Upper lobe of left lung (tissue), 6 donors: ENCODE results near the gene CIT. TPM values are rescaled to one million over a fixed set of nuclear protein-coding genes. Genes with fewer than 3 reads are reported as not detected.

ENCODE experiments used
- ATAC-seq, 2 donors: fragments of 200-7000 bp; cut with Tn5 transposase; one replicate each; pipeline ENCODE4 v1.9.1; 2022; ENCODE audit warnings: mild to moderate bottlenecking in 2 of 2, moderate library complexity in 2 of 2; ENCODE audit not compliant: low FRiP score in 2 of 2
- DNase-seq, 2 donors: peaks; one replicate each; pipeline ENCODE4 v3.0.0-alpha.2; 2019 to 2020
- H3K27ac ChIP-seq, 4 donors: fragments of 200-600 bp; sonication (generic); one replicate each; pipeline ENCODE4 v1.5.1; 2016 to 2019
- H3K27me3 ChIP-seq, 4 donors: fragments of 200-600 bp; sonication (generic); one replicate each; pipeline ENCODE4 v1.5.1; 2017 to 2019
- H3K36me3 ChIP-seq, 4 donors: fragments of 200-600 bp; sonication (generic); one replicate each; pipeline ENCODE4 v1.5.1; 2016 to 2019
- H3K4me1 ChIP-seq, 4 donors: fragments of 200-600 bp; sonication (generic); one replicate each; pipeline ENCODE4 v1.5.1; 2018 to 2019
- H3K4me3 ChIP-seq, 4 donors: fragments of 200-600 bp; sonication (generic); one replicate each; pipeline ENCODE4 v1.5.1; 2017 to 2019; ENCODE audit warnings: mild to moderate bottlenecking in 2 of 4, moderate library complexity in 1 of 4
- H3K9me3 ChIP-seq, 4 donors: fragments of 200-600 bp; sonication (generic); one replicate each; pipeline ENCODE4 v1.5.1; 2018 to 2019
- CTCF ChIP-seq, 6 experiments: fragments of 450-650 bp in 4 of 6; fragments of 200-600 bp in 2 of 6; sonication (generic) in 2 of 6; IDR thresholded peaks; one replicate each; pipeline ENCODE4 v1.5.1; 2016 to 2019; ENCODE audit warnings: antibody characterized with exemption in 6 of 6
- EP300 ChIP-seq, 4 donors: sonication (generic); formaldehyde crosslinking; IDR thresholded peaks; one replicate each; pipeline ENCODE4 v1.5.1; 2017; ENCODE audit warnings: antibody characterized with exemption in 4 of 4, control low read depth in 2 of 4
- POLR2A ChIP-seq, 4 donors: fragments of 450-650 bp; IDR thresholded peaks; one replicate each; pipeline ENCODE4 v1.5.1; 2016 to 2017; ENCODE audit warnings: antibody characterized with exemption in 4 of 4, mild to moderate bottlenecking in 2 of 4
- POLR2AphosphoS5 ChIP-seq, 2 donors: sonication (generic); formaldehyde crosslinking; IDR thresholded peaks; one replicate each; pipeline ENCODE4 v1.5.1; 2017; ENCODE audit warnings: antibody characterized with exemption in 2 of 2
- WGBS, 2 donors: methylation state at CpG; one replicate each; pipeline ENCODE4 v1.1.5; 2017 to 2018; 5-methylcytosine and 5-hydroxymethylcytosine counted together
- total RNA-seq, 6 donors: library from RNA; depleted of rRNA in 4 of 6; stranded (reverse); fragments of >200 nt in 4 of 6; gene quantifications; one replicate each; pipeline versions ENCODE4 v1.1.0 to v1.2.1, GENCODE V29; 2016 to 2021
- donor health status: DM: no; HTN: no; CAD: no; lungs with moderate emphysema.
- donor health status: DM: no; HTN: yes; CAD: no; lungs with severe emphysema.

The CIT gene
- total RNA-seq, 6 donors from 2014 or later, result 7.8 to 185 (median 73.6) TPM

GRCh38 chr12:119649202-119649808 lies 227.8 kb downstream of the CIT start:
- no peak for ATAC-seq
- Histone ChIP-seq H3K36me3 (no peaks in the 10 kb centered on the region), H3K4me1 (no peaks in the 10 kb centered on the region), H3K9me3 (peaks cover 3 to 8% (median 4%) of the 10 kb centered on the region in 4 donors), H3K4me3 (no peak overlapping the region), H3K27ac (no peak overlapping the region), H3K27me3 (no peaks in the 10 kb centered on the region)
- no peak for DNase-seq
- WGBS, 2 donors, result 60 to 70% methylated on average over 4 of the region's 4 CpGs
- TF ChIP-seq POLR2A (IDR thresholded peaks at IDR 0.05) (no peak), CTCF (IDR thresholded peaks at IDR 0.05) (peak; percentile 16 to 56 (median 50)), POLR2AphosphoS5 (IDR thresholded peaks at IDR 0.05) (no peak), EP300 (IDR thresholded peaks at IDR 0.05) (no peak)

- TF ChIP-seq POLR2AphosphoS5 (IDR thresholded peaks at IDR 0.05), result no peak
- no peak for TF ChIP-seq CTCF (IDR thresholded peaks at IDR 0.05)
- no peak for TF ChIP-seq EP300 (IDR thresholded peaks at IDR 0.05)
- no peak for TF ChIP-seq POLR2A (IDR thresholded peaks at IDR 0.05)
- H3K4me1 ChIP-seq, result no peaks in the 10 kb centered on the region
- H3K36me3 ChIP-seq, result no peaks in the 10 kb centered on the region
- H3K9me3 ChIP-seq, result no peaks in the 10 kb centered on the region
- ATAC-seq, result no peak
- DNase-seq, result no peak
- H3K27me3 ChIP-seq, result no peaks in the 10 kb centered on the region
- H3K27ac ChIP-seq, result no peak overlapping the region
- WGBS, 2 donors, result 91 to 94% methylated on average over 7 of the region's 7 CpGs
- H3K4me3 ChIP-seq, result no peak overlapping the region
Measured at GRCh38 chr12:119645535-119646059, 231.5 kb downstream of the CIT start.

GRCh38 chr12:119644930-119645329 lies 232.2 kb downstream of the CIT start:
- H3K9me3 ChIP-seq, result no peaks in the 10 kb centered on the region
- no peak for DNase-seq
- no peaks in the 10 kb centered on the region for H3K36me3 ChIP-seq
- H3K4me1 ChIP-seq, result no peaks in the 10 kb centered on the region
- no peaks in the 10 kb centered on the region for H3K27me3 ChIP-seq
- no peak for ATAC-seq
- H3K27ac ChIP-seq, result no peak overlapping the region
- WGBS, 2 donors, result 87 to 88% methylated on average over 3 of the region's 3 CpGs
- no peak for TF ChIP-seq CTCF (IDR thresholded peaks at IDR 0.05)
- no peak for TF ChIP-seq POLR2A (IDR thresholded peaks at IDR 0.05)
- no peak for TF ChIP-seq EP300 (IDR thresholded peaks at IDR 0.05)
- TF ChIP-seq POLR2AphosphoS5 (IDR thresholded peaks at IDR 0.05), result no peak
- no peak overlapping the region for H3K4me3 ChIP-seq

DNA sequence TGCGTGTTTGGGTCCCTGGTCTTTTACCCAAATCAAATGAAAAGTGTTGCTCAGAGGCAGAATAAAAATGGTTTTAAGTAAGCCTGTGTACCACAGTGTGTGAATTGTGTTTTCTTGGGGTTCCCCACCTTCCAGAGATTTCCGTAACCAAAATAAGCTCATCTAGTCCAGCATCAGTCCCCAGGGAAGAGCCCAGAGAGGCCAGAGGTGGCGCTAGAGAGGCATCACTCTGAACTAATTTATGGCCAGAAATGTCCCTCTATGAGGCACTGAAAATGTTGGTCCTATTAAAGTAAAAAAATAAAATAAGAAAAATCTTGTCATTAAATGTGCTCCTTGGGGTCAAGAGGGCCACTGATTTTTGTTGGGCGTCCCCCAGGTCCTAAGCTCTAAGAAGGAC lies 234.1 kb downstream of the CIT start:
- Histone ChIP-seq H3K27me3 (no peaks in the 10 kb centered on the region), H3K36me3 (no peaks in the 10 kb centered on the region), H3K9me3 (no peaks in the 10 kb centered on the region), H3K4me3 (no peak overlapping the region), H3K4me1 (no peaks in the 10 kb centered on the region), H3K27ac (no peak overlapping the region)
- DNase-seq, result no peak
- ATAC-seq, result no peak
- TF ChIP-seq CTCF (IDR thresholded peaks at IDR 0.05) (no peak), POLR2A (IDR thresholded peaks at IDR 0.05) (no peak)
- 71 to 75% methylated on average over 4 of the region's 4 CpGs for WGBS, 2 donors

Other genes with a start within 250 kb of the CIT start
- gene PRKAB1, start 209.2 kb downstream of the CIT start, total RNA-seq, result 10 to 100 TPM; 44.2 to 90.3 (median 62.9) TPM
- 10 to 100 TPM; 10.5 to 21.0 (median 15.9) TPM for gene BICDL1, start 111.9 kb upstream of the CIT start, total RNA-seq
- 10 to 100 TPM; 14.2 to 63.1 (median 23.2) TPM for gene RAB35, start 239.4 kb upstream of the CIT start, total RNA-seq